ENCODE measurements around the gene TRIM6.

GRCh38 chr11:5631969-5632635, 35.7 kb downstream of the TRIM6 start:
- no peak for TF ChIP-seq POLR2AphosphoS5 (IDR thresholded peaks at IDR 0.05; ENCODE audit: low read depth, low read length)
- no peak for TF ChIP-seq CTCF (IDR thresholded peaks at IDR 0.05)
- TF ChIP-seq TCF7L2 (IDR thresholded peaks at IDR 0.05; ENCODE audit: low read depth, low read length) = no peak
- TF ChIP-seq, protein P1, sequence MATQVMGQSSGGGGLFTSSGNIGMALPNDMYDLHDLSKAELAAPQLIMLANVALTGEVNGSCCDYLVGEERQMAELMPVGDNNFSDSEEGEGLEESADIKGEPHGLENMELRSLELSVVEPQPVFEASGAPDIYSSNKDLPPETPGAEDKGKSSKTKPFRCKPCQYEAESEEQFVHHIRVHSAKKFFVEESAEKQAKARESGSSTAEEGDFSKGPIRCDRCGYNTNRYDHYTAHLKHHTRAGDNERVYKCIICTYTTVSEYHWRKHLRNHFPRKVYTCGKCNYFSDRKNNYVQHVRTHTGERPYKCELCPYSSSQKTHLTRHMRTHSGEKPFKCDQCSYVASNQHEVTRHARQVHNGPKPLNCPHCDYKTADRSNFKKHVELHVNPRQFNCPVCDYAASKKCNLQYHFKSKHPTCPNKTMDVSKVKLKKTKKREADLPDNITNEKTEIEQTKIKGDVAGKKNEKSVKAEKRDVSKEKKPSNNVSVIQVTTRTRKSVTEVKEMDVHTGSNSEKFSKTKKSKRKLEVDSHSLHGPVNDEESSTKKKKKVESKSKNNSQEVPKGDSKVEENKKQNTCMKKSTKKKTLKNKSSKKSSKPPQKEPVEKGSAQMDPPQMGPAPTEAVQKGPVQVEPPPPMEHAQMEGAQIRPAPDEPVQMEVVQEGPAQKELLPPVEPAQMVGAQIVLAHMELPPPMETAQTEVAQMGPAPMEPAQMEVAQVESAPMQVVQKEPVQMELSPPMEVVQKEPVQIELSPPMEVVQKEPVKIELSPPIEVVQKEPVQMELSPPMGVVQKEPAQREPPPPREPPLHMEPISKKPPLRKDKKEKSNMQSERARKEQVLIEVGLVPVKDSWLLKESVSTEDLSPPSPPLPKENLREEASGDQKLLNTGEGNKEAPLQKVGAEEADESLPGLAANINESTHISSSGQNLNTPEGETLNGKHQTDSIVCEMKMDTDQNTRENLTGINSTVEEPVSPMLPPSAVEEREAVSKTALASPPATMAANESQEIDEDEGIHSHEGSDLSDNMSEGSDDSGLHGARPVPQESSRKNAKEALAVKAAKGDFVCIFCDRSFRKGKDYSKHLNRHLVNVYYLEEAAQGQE (IDR thresholded peaks at IDR 0.05; ENCODE audit: insufficient read depth in 1 of 2, low read depth in 2 of 2, low read length in 1 of 2) = no peak
- TF ChIP-seq SIN3A (IDR thresholded peaks at IDR 0.05; ENCODE audit: borderline replicate concordance, insufficient read depth, low read depth, low read length) = no peak
